Pulmonary artery endothelial cell (primary cell): ENCODE data around the gene EFNA5. TPM values are rescaled to one million over a fixed set of nuclear protein-coding genes. Genes with fewer than 3 reads are reported as not detected.

Source experiments
- DNase-seq: peaks from one replicate; pipeline ENCODE4 v3.0.0-alpha.2; 2011; ENCODE audit warnings: low read depth, low spot score
- total RNA-seq: library from RNA; depleted of rRNA; stranded (reverse); fragments of >200 nt; gene quantifications from 2 replicates; pipeline ENCODE4 v1.2.3, GENCODE V29; 2014

Gene EFNA5
- total RNA-seq, 1 donor from 2014 or later = 15.0 TPM

DNA sequence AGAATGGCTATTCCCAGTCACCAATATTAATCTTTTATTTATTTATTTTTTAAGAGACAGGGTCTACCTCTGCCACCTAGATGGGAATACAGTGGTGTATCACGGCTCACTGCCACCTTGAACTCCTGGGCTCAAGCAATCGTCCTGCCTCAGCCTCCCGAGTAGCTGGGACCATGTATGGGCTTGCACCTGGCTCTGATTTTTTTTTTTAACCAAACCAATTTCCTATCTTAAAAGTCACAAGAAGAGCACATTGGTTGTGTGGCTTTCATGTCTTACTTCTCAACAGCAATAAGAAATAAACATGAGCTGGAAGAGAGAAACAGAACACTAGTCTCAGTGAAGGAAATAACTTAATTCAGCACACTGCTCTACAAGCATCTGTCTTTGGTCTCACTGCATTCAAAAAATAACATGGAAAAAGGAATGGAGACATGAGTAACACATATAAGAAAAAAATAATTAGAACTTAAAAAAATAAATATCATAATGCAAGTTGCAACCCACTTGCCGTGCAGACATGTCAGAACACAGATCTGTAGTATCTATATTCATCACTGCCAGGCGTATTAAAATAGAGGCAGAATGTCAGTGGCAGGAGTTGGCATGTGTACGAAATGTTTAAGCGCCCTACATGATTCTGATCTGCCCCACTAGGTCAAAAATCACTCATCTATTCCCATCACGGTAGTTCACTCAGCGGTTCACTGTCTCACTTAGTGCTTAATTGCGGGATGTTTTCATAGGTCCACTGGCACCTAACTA is 66.4 kb downstream of the EFNA5 start:
- DNase-seq = no peak

DNA sequence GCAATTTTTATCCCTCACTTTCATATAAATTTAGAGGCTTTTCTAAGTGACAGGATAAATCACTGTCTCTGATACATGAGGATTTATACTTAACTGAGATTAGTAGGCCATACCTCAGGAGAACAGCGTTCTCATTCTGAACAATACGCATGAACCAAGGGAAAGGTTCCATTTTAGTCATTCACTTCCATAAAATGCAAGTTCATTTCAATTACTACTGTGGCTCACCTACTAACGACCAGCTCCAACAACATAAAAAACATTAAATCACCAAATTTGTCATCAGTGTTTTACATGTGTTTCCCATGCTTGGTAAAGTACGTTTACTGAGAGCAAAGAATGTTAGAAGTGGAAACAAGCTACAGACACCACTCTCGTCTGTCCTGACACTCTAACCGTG is 67.4 kb downstream of the EFNA5 start:
- no peak for DNase-seq

DNA sequence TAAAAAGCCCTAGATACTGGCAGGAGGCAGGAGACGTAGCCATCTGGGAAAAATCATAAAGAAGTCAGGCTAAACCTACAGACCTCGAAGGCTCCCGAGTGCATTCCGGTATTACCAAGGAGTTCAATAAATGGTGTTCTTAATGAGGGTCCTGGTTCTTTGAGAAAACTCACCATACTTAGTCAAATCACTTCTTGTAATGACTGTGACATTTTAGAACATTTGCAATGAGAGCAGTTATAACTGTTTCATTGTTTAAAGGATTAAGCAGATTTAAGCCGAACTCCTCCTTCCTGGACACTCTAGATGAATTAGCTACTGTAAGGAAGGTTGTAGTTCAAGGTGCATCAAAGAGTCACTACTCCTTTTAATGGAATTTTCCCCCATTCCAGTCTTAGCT is 67.8 kb downstream of the EFNA5 start:
- no peak for DNase-seq

DNA sequence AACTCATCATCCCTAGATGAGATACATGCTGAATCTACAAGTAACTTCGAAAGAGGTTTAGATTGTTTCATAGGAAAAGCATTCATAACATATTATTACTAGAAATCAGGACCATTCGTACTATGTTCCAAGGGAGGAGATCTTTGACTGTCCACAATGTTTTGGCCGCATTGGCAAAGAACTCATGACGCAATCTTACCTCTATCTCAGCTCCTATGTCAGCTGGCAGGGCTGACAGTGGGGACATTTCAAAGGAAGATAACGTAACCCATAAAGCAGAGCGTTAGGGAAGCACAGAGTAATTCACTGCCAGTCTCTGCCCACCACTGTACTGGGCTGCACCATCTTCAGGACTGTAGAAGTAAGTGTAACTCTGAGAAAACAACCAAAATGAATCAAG is 69.7 kb downstream of the EFNA5 start:
- no peak for DNase-seq

DNA sequence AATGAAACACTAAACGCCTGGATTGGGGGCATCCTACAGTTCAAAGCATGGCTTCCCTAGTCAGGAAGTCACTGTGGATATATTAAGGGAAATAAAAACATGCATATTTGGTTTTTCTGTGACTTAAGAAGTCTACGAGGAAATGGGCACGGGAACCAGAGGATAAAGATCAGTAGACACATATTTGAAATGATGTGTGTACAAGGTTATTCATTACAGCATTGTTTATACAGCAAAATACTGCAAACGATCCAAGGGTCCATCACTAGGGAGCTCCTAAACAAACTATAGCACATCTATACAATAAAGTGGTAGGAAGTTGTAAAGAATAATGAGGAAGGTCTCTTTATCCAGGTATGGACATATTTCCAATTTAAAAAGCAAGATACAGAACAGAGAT is 71.8 kb downstream of the EFNA5 start:
- no peak for DNase-seq

DNA sequence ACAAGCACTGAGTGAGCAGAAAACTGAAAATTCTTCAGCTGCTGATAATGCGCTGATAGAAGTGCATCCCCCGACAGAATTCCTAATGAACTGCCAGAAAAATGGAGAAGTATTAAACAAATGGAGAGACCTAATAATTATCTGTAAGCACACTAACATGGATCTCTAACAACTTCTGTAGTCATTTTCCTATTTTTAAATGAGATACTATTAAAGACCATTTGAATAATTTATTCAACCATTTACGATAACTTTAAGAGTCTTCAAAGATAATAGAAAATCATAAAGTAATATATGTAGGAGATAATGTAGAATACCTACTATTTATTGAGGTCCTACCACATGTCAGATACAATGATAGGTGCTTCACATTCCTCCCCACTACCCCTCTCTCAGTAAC is 72.9 kb downstream of the EFNA5 start:
- no peak for DNase-seq

DNA sequence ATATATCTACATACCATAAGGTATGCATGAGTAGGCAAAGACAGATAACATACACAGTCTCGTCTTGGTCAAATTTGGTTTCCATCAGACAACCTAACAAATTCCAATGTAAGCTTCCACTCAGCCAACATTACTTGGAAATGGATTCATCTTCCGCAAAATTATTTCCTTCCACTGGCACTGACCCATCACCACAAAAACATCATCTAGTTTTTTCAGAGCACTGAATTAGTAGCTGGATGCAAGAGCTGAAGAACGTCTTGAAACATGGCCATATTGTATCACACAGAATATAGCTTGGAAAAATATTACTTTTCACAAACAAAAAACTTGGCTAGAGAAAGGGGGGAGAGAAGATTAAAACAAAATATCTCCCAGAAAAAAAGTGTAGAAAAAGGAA is 73.5 kb downstream of the EFNA5 start:
- DNase-seq = no peak

DNA sequence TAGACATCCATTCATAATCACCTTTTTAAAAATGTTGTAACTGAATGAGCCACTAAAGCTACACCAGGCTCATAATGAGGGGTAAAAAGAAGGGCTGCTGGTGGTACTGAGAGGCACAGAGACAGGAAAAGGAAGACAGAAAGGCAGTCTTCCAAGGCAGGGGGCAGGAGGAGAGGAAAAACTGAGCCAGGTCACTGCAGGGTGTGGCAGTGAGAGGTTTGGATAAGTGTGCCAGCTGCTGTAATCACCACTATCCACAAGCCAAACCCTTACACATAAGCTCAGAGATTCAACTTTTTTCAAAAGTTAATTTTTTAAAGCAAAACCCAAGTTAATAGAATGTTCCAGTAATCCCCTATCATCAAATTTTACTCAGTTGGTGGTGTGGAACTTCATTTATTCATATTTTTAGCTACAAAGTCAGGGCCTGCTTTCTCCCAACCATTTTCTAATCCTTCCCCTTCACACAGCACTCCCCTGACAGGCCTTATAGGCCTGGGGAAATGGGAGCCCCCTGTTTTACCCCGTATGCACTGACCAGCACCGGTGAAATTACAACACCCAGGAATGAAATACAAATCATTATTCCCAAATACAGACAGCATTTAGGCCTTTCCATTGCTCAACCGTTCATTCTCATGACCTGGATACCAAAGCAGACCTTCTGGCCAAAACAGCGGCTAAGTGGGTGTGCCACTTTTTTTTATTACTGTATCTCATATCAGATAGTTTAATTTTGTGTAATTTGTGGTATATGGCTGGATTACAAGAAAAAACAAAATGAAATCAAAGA is 76.3 kb downstream of the EFNA5 start:
- DNase-seq = no peak

DNA sequence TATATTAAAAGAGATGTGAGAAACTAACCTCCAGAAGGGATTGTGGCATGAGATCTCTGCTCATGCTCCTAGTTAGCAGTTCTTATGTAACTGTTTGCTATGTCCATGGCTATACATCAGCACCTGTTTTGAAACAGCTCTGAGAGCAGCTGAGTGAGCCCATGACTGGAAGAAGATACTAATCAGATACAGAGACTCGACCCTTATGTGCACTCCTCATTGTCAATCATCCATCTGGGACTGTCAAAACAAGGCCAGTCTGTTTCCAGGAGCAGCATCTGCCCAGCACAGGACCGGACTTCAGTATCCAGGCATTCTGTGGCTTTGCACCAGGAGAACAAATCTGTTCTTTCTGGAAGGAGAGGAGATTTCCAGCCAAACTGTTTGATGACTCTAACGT is 77.7 kb downstream of the EFNA5 start:
- no peak for DNase-seq

DNA sequence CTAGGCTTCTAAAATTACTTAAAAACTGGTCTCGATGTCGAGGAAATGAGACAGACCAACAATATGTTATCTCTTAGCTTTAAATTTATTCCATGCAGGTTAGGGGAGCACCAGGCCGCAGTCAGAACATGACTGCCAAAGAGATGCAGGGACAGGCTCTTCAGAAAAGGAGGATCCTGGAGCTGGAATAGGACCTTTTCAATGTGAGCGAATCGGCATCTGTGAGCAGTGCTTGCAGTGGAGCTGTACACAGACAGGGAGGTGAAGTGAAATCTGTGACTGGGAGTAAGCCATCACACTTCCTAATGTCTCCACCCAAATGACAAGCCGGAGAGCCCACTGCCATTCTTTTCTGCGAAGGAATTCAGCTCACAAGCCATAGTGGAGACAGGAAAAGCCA is 78.2 kb downstream of the EFNA5 start:
- no peak for DNase-seq

DNA sequence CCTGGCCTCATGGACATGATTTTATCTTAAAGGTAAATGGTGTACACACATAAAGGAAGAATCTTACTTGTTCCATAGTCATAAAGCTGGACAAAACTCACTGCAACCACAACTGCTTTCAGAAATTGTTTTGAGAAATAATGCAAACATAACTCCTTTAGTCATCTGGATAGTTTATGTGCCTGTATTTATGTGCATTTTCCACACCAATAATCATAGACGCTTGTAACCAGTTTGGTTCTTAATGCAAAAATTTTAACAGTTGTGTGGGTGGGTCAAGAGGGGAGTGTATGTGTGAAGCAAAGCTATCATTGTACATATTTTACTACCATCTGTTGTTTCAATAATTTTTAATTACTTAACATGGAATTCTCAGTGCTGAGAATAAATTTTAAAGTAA is 80.1 kb downstream of the EFNA5 start:
- no peak for DNase-seq

DNA sequence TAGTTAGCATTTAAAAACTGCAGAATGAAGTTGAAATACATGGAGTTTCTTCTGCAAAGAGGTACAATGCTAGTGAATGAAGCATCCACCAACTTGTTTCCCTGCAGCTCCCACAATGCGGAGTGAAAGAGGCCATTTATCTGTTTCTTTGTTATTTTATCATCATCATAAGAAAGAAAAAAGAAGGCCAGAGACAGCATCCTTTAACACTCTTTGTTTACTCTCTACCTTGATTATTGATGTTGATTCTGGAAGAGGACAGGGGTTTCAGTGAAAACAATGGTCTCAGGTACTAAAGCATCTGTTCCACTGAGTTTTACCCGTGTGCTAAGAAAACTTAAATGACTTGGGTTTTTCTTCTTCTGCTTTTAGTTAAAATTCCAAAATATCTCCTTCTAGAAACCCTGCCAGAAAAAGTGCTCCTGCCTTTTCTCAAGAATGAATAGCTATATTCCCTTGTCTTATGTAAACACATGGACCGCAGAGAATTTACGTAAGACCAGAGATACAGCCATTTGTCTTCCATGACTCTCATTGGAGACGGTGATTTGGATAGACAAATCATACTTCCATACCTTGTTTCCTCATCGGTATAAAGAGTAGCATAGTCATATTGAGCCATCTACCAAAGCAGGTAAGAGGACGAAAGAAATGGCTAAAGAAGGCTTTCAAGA is 81.1 kb downstream of the EFNA5 start:
- no peak for DNase-seq

DNA sequence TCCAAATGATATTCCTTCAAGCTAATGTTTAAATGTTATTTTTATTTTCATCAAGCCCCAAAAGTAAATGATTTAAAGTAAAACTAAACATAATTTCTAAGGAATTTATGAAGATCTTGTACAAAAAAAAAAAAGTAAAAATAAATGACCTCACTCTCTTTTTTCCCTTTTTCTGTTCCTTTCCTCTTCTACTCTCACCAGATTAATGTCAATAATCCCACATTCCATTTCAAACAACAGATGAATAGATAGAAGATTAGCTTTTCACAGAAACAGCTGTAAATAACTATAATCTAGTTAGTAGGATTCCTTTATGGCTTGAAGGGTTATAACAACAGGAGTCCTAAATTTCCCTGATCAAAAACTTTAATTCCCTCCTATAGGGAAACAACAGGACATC is 88.1 kb downstream of the EFNA5 start:
- DNase-seq = no peak

DNA sequence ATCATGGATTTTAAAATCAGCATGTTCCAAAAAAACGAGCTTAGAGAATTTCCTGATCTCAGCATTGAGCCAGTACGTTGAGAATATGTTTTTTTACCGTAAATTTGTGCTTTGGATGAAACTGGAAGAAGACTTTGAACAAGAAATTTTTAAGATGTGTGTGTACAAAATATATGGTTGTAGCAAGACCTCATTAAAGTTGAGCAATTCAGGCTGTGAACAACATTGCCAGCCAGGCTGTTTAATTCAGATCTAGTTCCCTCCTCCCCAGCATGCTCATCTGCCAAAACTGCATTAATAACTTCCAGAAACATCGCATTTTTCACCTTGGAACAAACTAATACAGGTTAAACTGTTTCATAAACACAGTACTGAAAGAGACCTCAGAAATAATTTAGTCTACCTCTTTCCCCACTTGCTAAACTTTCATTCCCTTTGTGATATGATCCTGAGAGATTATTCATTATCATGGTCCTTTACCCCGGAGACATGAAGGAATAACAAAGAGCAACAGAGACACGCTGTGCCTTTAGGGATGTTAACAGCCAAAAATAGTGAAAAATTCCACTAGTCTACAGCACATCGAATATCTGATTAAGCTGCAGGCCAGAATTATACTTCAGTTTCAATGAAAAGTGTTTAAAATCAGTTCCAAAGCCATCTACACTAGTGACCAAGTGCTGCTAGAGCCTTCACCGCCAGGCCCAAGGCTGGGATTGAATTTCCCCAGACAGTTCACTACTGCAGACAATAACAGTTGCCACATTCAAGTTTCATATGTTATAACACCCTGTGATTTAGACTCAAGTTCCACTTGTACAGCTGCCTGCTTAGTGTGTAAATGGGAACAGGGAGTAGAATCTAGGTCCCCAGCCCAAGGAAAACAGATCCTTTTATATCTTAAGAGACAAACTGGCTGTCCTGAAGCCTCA is 89.6 kb downstream of the EFNA5 start:
- no peak for DNase-seq

DNA sequence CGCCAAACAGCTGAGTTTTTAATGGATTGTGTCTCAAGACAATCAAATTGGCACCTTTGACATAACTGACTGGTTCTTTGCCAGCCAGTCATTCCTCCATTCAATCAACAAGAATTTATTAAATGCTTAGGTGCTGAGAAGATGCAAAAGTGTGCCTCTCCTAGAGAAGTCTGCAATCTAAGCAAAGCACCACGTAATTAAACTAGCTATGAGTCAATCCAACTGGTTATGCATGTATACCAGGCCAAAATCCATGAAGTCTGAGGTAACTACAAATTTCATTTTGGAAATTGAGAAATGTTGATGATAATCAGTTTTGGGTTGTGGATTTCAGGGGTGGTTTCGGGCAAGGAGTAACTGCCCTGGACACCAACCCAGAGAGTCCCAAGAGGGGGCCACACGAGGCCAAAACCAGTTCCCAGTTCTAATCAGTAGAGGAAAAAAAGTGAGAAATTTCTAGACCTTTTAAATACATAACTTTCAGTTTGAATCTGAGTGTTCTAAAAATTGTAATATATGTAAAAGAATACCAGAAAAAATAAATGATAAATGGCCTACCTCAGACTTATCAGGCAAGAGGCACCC is 92.6 kb downstream of the EFNA5 start:
- DNase-seq = no peak

DNA sequence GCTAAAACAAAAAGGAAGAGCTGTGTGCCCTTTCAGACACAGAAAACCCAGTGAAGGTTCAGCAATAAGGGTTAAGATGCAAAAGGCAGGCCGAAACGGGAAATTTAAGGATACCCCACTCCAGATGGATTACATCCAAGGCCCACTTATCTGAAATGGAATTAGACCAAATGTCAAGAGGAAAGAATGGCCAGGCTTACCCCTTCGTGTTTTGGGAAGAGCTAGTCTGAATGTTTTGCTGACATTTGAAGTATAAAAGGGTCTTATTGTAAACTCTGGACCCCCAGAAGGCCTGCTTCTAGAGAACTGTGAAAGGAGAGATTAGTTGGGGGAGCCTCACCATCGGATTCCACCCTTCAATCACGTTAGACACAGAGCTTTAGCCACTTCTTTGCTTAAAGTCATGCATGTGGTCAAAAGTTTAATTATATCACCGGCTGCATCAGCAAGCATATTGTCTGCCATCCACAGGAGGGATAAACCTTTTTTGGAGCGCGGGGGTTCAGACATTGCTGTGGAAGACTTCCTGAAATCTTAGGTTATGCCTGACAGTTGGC is 93.3 kb downstream of the EFNA5 start:
- DNase-seq = no peak

DNA sequence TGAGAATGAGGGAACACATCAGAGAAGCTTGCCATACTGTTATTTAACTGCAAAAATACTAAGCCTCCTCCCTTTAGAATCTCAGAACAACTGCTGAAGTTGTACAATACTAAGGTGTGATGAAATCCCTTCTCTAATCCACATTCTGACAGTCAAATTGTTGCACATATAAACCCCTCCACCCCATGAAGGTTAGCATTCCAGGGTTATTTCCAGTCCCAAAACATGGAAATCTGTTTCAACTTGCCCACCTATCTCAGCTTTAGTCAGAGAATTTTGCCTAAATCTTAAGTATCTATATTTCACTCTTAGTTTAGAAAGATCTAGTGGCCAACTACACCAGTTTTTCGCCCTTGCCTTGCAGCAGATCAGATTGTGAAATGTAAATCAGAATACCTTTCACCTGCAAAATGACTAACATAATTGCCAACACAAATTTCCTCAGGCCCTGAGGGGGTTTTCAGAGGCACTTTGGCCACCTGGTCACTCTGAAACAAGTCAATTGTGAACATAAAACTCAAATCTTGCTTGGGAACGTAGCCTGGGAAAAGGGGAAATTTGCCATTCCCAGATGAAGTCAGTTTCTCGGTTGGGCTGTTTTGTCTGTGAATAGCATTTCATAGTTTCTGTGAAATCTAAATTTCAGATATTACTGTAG is 93.9 kb downstream of the EFNA5 start:
- no peak for DNase-seq

DNA sequence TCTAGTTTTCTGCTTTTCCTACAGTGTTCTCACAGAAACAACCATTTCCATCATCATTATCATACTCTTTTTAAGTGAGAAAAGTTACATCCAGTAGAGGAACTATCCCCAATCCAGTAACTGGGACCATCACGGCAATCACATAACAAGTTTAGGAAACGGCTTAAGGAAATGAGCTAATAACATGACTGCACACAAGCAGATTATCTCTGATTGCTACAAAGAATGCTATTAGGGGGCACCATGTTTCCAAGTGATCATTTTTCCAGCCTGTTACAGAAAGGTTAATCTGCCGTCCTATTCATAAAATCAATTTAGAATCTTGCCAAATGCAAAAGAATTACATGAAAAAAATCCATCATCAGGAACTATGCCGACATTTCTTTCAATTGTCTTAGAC is 94.6 kb downstream of the EFNA5 start:
- peak; percentile 8 for DNase-seq

DNA sequence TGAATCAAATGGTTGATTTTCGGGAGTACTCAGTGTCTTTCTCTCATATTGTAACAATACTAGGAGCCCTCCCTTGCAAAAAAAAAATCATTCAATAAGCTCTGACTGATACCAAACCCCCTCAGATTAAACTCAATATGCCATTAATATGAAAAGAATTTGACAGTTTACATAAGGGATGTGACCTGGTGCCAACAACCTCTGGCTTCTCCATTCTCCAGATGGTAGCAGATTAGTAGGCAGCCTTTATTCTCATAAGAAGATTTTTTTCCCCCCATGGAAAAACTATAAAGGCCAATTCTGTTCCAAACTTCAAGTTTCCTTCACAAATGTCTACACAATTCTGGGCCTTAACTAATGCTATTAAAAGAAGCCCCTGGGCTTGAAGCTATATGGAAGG is 96.5 kb downstream of the EFNA5 start:
- no peak for DNase-seq

DNA sequence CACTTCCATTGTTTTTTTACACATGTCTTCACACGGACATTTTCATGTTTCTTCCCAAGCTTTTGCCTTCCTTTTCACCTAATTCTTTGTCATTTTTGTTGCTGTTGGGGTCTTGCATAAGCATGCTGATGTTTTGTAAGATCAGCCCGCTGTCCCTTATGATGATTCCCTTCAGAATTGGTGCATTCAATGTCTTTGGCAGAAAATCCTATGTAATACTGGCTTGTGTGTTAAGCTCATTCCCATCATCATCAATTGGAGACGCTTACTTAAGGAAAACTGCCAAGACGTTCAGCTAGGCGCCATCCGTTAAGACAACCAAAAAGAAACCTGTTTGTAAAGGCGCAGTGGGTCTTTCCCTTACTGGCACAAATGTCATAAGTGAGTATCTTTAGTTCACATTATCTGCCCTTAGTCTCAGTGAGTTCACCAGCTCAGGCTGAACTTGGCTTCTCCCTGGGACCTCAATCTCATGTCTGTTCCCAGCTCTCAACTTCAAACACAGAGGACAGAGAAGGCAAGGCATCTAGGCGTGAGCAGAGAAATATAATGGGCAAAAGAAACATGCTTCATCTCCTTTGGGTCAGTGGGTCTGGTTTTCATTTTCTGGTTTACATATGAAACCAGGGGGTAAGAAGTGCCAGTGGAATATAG is 97.9 kb downstream of the EFNA5 start:
- DNase-seq = no peak
